Germinal center (tissue), 1 donor: ENCODE results near the gene LIM2.
"Not testable (repeated sequence)": the region's sequence is repeated elsewhere in the genome, so short reads cannot be mapped to it uniquely, and the experiment has no call there.

Experiments used
- DNase-seq: peaks from one replicate; pipeline ENCODE4 v3.0.0; 2012; ENCODE audit warnings: mixed read lengths, low spot score

Gene LIM2, protein sequence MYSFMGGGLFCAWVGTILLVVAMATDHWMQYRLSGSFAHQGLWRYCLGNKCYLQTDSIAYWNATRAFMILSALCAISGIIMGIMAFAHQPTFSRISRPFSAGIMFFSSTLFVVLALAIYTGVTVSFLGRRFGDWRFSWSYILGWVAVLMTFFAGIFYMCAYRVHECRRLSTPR

DNA sequence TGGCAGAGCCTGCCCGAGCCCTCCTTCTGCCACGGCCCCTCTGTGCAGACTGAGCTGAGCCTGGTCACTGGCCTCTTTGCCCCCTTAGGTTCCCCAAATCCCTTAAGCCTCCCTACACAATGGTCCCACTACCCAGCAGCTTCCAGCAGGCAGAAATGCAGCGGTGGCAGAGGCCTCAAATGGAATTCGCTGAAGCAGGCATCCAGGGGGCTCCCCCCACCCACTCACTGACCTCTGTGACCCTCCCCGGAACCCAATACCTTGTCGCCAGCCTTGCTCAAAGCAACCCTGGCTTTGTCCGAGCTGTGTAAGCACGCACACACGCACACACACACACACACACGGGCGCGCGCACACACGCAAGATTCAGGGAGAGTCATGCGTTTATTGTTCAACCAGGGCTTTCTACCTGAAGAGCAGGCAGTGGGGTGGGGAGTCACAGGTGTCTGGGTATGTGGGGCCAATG, at the start of gene LIM2:
Gene LIM2 (minus strand): TSS at position 51 of the 466 bp plus-strand sequence. CDS start 531 bp downstream, outside the sequence.
- DNase-seq, result no peak

DNA sequence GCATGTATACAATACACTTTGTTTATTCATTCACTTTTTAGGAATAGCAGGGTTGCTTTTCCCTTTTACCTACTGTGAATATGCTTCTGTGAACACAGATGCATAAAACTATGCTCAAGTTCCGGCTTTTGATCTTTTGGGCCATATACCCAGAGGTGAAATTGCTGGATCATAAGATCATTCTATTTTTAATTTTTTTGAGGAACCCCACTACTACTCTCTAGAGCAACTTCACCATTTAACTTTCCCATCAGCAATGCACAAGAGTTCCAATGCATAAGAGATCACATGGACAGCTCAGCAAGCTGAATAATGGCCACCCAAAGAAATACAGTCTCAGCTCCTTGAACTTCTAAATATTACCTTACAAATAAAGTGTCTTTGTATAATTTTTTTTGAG, 46.7 kb upstream of the LIM2 start:
- no peak for DNase-seq

DNA sequence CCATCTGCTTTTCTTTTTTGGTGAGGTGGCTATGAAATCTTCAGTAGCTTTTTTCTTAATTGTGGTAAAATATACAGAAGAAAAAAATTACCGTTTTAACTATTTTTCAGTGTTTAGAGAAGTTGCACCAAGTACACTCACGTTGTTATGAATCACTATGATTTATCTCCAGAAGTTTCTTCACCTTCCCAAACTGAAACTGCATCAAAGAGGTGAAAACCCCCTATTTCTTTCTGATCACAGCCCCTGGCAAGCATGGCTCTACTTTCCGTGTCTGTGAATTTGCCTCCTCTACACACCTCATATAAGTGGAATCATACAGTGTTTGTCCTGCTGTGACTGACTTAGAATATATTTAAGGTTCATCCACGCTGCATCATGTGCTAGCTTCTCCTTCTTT, 45.3 kb upstream of the LIM2 start:
- DNase-seq, result no peak

DNA sequence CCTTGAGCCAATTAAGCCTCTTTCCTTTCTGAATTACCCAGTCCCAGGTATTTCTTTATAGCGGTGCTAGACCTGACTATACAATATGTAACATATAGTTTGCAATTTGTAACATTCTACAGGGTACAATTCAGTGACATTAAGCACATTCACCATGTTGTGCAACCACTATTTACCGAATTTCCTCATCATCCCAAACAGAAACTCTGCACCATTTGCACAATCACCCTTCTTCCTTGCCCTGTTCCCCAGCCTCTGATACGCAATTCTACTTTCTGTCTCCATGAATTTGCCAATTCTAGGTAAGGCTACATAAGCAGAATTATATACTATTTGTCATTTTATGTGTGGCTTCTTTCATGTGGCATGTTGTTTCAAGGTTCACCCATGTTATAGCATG, 43.4 kb upstream of the LIM2 start:
- no peak for DNase-seq

DNA sequence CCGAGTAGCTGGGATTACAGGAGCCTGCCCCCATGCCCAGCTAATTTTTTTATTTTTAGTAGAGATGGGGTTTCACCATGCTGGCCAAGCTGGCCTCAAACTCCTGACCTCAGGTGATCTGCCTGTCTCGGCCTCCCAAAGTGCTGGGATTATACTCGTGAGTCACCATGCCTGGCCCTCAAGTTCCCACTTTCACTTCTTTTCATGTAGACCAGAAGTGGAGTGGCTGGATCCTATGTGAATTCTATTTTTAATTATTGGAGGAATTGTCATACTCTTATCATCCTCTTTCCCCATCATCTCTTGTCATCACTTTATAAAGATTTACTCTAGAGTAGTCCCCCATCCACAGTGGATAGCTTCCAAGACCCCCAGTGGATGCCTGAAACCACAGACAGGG, 42.4 kb upstream of the LIM2 start:
- no peak for DNase-seq

DNA sequence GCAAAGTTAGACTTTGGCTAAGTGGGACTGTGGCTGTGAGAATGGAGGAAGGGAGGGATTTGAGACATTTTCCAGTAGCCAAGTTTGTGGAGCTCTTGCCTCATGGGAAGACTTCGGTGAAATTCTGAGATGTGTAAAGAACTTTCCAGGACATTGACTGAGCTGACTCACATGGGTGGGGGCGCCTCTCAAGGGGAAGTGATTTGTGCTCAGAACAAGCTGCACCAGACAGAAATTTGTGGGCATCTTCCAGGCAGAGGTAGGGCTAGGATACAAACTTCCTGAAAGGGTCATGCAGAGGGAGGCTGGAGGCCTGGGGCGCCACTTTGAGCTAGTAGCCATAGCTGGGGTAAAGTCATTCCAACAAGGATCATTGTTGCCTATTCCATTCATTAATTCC, 39.4 kb upstream of the LIM2 start:
- DNase-seq, result no peak

DNA sequence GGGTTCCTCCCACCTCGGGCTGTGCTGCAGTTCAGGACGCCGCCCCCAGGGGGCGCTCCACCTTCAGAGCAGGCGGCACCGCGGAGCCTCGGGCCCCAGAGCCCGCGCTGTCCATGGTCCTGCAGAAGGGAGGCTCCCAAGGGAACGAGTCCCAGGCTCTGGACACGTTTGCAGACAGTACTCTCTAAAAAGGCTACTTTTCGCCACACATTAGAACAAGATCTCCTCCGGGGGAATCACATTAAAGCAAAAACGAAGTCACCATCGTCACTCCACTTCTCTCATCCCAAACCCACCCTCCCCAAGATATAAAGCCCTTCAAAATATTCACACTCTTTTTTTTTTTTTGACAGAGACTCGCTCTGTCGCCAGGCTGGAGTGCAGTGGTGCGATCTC, 34.3 kb upstream of the LIM2 start:
- peak; percentile 87 for DNase-seq

DNA sequence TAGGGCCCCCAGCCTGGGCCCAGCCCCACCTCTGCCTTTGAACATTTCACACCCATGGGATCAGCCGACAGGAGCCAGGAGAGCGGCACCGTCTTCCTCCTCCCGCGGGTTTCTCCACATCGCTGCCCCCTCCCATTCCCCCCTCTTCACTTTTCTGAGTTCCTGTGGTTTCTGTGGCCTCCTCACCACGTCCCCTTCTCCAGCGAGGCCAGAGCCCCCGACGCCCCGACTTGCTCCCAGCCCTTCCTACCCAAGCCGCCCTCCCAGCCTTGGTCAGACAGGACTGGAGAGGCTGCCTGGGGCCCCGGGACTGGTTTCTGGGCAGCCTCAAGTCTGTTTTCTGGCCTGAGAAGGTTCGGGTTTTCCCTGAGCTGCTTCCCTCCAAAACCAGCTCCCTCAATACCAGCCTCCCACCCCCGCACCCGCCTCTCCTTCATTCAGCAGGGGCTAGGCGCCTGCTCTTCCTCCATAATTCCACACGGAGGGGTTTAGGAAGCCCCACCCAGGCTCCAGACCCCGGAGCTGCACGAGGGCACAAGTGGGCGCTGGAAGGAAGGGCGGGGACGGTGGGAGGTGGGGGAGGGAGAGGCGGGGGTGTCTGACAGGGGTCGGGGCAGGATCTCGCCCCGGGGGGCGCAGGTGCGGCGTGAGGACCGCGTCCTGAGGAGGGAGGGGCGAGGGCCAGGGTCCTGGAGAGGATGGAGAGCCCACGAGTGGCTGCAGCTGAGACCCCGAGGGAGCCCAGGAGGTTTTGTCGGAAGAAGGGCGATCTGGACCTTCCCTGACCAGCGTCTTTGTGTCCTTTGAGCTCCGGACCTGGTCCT, 33.7 kb upstream of the LIM2 start:
- DNase-seq, result no peak

DNA sequence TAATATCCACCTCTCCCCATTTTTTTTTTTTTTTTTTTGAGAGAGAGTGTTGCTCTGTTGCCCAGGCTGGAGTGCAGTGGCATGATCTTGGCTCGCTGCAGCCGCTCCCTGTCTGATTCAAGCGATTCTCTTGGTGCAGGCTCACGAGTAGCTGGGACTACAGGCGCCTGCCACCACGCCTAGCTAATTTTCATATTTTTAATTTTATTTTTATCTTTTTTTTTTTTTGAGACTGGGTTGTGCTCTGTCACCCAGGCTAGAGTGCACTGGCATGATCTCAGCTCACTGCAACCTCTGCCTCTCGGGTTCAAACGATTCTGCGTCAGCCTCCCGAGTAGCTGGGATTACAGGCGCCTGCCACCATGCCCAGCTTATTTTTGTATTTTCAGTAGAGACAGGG, 32.7 kb upstream of the LIM2 start:
- not testable (repeated sequence) for DNase-seq

DNA sequence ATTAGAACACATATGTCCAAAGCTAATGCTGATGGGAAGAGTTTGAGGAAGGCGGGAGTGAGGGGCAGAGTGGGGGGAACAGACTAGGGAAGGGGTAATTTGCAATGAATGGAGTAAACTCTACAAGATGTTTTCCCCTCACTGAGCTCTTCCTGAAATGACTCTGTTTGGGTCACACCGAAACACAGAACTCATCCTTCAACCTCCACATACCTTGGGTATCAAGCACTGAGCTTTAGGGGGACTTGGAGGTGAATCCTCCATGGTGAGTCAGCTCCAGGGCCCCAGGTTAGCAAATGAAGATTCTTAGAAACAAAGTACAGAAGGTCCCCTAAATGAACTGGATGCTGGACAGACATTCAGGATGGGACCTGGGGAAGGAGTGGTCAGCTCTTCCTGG, 30.9 kb upstream of the LIM2 start:
- DNase-seq, result no peak

DNA sequence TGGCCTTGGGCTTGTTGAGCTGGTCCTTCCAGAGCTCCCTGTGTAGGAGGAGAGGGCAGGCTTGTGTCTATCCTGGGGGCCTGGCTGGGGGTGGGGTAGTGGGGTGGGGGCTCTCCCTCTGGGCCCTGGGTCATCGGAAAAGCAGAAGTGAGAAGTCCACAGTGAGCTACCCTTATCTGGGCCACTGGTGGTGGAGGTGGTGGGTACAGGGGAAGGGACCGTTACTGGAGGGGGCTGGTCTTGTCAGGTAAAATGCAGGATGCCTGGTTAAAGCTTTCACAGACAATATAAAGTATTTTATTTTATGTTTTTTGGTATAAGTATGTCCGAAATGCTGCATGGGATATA, 30.0 kb upstream of the LIM2 start:
- DNase-seq, result no peak

DNA sequence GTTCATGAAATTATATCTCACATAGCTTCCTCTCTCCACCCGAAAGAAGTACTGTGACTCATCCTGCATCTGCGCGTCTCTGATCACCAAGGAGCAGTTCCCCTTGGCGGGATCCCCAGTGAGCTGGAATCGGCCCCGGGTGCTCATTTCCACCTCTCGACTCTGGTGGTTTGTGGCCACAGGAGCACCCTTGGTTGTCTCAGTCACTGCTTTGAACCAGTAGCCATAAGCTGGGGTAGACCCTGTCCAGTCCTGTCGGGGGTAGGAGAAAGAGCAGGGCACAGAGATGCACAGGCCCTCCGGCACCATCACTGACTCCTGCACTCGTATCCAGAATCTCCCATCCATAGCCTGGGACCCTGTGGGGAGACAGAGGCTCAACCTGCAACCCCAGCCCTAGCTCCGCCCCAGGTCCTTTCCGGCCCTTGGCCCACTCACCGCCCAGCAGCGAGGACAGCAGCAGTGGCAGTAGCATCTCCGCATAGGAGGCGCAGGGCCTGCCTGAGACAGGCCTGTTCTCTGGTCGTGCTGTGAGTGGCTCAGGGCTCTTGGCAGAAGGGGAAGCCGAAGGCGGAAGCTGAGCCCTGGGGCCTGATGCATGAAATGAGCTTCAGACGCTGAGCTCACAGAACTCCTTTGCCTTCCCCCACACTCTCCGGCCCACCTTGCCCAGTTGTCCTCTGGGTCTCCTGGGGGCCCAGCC, 29.5 kb upstream of the LIM2 start, which contains the start of gene SIGLEC10:
Gene SIGLEC10 (minus strand): TSS at position 536 of the 703 bp plus-strand sequence. CDS start 61 bp downstream, at position 475.
- peak; percentile 80 for DNase-seq

DNA sequence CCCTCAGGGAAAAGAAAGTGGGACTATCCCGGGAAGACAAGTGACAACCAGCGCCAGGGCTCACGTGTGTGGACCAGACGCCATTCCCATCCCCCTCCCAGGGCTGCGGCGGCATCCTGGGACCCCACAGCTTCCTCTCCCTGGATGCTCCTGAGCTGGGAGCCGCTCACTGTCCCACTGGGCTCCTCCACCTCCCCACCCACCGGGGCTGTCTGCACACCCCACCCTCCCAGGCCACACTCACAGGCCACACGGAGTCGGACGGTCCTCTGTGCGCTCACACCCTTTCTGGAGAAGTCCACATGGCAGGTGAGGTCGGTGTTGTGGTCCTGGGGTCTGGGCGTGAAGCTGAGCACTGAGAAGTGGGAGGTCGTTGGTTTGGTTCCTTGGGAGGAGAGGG, 28.6 kb upstream of the LIM2 start:
- not testable (repeated sequence) for DNase-seq

DNA sequence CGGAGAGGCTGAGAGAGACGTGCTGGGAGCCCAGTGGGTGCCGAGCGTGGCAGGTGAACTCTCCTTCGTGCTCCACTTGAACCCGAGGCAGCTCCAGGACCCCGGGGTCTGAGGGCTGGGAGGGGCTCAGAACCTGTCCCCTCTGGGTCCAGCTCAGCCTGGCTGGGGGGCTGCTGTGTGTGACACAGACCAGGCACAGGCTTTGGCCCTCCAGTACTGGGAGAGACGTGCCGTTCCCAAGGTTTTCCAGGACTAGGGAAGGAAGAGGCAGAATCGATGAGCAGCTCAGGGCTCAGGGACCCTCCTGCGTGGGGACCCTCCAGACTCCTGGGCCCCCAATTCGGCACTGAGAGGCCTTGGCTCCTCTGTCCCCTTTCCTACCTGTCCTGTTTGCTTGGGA, 27.4 kb upstream of the LIM2 start:
- DNase-seq, result no peak

DNA sequence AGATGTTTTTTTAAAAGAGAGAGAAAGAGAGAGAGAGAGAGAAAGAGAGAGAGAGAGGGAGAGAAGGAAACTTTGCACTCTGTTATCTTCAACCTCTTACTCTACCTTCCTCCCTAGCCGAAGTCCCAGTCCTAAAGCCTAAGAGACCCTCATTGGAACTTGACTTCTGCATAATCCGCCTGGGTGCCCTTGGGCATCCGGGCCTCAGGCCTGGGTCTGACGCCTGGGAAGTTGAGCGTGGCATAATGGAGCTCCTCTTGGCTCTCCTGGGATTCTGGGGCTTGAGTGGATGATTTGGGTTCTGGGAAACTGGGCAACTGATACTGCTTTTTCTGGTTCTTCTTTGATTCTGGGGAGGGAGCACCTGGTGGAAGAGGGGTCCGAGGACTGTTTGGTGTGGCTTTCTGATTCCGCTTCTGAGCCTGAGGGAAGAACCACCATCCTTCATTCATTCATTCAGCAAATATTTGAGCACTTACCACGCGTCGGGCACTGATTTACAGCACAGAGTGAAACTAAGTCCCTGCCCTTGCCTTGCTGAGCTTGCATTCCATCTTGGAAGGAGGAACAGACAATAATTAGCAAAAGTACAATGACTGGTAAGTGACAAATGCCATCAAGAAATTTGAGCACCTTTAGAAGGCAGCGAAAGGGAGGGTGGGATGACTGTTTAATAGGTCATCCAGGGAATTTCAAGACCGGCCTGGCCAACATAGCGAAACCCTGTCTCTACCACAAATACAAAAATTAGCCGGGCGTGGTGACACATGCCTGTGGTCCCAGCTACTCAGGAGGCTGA, 23.4 kb upstream of the LIM2 start:
- no peak for DNase-seq

DNA sequence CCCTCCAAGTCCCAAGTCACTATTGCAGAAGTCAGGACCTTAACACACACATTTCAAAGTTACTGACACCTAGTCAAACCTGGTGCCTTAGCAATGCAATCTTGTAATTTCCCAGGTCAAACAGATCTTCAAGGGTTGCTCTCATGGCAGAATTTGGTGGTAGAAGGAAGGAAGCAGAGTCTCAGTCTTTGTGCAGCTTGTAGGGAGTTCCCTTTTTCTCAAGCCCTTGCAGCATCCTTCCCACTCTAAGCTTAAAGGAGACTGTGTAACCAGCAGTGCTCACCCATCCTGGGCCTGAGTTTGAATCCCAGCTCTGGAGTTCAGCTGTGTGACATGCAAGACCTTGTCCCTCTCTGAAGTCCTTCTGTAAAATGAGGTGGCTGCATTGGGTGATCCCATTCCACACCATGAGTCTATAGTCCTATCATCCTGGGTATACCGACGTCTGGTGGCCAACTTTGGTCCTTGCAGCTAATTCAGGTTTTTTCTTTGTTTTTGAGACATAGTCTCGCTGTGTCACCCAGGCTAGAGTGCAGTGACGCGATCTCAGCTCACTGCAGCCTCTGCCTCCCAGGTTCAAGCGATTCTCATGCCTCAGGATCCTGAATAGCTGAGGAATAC, 19.8 kb upstream of the LIM2 start:
- peak; percentile 73 for DNase-seq

DNA sequence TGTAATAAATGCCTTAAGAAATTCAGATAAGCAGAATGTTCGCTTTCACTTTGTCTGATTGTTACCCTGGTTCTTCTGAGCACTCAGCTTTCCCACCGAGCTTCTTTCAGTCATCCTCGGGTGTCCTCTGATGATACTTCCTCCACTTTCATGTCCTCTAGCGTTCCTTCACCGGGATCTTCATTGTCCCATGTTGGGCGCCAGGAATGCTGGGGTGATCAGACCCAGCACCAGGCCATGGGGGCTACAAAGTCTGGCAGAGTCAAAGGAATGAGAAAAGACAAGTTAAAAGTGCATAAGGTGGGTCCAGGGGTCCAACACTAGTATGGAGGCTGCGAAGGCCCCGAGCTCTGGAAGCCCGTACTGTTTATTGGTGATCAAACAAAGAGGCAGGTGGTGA, 14.3 kb upstream of the LIM2 start:
- no peak for DNase-seq

DNA sequence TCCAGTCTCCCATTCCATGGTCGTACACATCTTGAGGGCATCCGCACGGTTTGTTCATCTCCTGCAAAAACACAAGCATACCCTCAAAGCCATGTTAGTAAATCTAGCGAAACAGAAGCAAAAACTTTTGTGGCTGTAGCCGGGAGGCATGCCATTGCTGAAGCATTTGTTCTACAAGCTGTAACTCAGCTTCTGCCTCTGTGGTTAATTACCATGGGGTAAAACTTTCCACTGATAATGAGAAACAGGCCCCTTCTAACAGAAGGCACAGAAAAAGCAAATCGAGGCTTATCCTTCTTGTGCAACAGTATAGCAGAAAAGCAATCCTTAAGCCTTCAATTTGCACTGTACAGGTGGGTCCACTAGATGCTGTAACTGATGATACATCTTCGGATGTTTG, 12.2 kb upstream of the LIM2 start:
- DNase-seq, result not testable (repeated sequence)

DNA sequence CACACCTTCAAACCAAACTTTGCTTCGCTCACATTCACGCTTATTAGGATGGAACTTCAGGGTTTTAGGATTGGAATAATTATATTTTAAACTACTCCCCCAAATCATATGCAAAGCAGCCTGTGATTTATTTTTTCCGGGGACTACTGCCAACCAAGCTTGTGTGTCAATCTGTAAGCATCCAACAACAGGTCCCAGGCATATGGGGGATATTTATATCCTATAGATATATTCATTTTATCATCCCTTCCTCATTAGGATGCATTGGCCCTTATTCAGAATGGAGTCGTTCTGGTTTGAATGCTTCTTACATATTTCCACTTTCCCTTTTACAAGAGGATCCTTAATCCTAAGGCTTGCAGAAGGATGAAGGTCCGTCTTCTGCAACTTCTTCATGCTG, 11.5 kb upstream of the LIM2 start:
- DNase-seq, result no peak

DNA sequence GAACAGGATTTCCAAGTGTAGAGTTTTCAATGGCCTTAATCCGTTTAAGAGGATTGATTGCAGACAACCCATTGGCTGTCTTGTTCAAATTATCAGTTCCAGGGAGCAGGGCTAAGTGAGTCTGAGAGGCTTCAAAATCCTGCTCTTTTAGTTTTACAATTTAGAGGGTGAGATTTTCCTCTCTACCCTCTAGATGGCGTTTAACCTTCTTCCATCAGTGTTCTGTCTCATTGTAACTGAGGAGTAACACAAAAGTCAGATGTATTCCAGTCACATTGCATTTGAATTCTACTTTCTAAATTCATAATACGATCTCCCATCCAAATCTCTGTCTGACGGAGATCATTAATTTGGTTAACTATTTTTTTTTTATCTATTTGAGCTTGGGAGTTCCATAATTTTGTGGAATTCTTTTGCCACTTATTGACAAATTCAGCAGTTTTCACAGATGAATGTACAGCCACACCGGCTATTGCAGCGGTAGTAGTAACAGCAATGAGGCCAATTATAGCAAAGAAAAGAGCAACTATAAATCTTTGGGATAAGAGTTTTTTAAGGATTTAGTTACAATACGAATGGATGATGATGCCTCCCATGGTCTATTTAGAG, 10.4 kb upstream of the LIM2 start:
- peak; percentile 45 for DNase-seq

DNA sequence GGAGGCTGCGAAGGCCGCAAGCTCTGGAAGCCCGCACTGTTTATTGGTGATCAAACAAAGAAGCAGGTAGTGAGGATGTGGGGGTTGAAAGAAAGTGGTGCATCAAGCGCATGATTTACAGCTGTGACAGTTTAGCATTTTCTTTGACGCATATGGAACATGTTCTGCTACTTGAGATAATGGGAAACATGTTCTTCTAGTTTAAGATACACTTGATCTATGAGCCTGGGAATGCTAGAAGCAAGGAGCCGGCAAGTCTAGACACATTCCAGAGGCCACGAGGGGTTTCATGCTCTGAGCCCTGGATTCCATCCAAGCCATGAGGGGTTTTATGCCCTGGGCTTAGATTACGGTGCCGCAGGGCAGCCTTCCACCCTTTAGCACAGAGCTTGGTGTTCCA, 9.7 kb upstream of the LIM2 start:
- DNase-seq, result not testable (repeated sequence)
